Stimulated activated CD4-positive, alpha-beta T cell treated with anti-CD3 and anti-CD28 coated beads, Interleukin-15, amount 100 ng/mL, for 1 hour (primary cell): ENCODE measurements around the gene SLC35E1.
"Not testable (repeated sequence)": the region's sequence is repeated elsewhere in the genome, so short reads cannot be mapped to it uniquely, and the experiment has no call there.

ENCODE experiments used
- DNase-seq, 2 donors: peaks; one replicate each; pipeline ENCODE4 v3.0.0-alpha.2; 2020; ENCODE audit warnings: low read depth in 1 of 2, low spot score in 1 of 2

SLC35E1 gene

GRCh38 chr19:16524991-16525734, 47.1 kb downstream of the SLC35E1 start:
- no peak for DNase-seq

- no peak for DNase-seq
These were observed 49.4 kb downstream of the SLC35E1 start for GRCh38 chr19:16522559-16523377.

GRCh38 chr19:16521715-16522289, 50.4 kb downstream of the SLC35E1 start:
- DNase-seq = no peak

- no peak for DNase-seq
These were observed 51.1 kb downstream of the SLC35E1 start for GRCh38 chr19:16520986-16521624.

GRCh38 chr19:16520074-16520973, 51.9 kb downstream of the SLC35E1 start:
- DNase-seq = no peak

- DNase-seq = no peak
These were observed 53.0 kb downstream of the SLC35E1 start for GRCh38 chr19:16519230-16519687.

- DNase-seq = no peak
These were observed 53.6 kb downstream of the SLC35E1 start for GRCh38 chr19:16518483-16519229.

- no peak for DNase-seq
These were observed 54.2 kb downstream of the SLC35E1 start for GRCh38 chr19:16518061-16518460.

GRCh38 chr19:16516923-16517610, 55.1 kb downstream of the SLC35E1 start:
- DNase-seq = no peak

- no peak for DNase-seq
These were observed 55.8 kb downstream of the SLC35E1 start for GRCh38 chr19:16516381-16516780.

- DNase-seq = no peak
These were observed 57.7 kb downstream of the SLC35E1 start for GRCh38 chr19:16514383-16515019.

- DNase-seq = not testable (repeated sequence)
These were observed 59.6 kb downstream of the SLC35E1 start for GRCh38 chr19:16512611-16513010.

GRCh38 chr19:16509141-16510061, 62.8 kb downstream of the SLC35E1 start:
- DNase-seq = no peak

- DNase-seq = no peak
These were observed 63.7 kb downstream of the SLC35E1 start for GRCh38 chr19:16508546-16508945.

GRCh38 chr19:16506961-16507360, 65.3 kb downstream of the SLC35E1 start:
- DNase-seq = no peak

- DNase-seq = not testable (repeated sequence)
These were observed 66.1 kb downstream of the SLC35E1 start for GRCh38 chr19:16506161-16506560.

- DNase-seq = no peak
These were observed 67.9 kb downstream of the SLC35E1 start for GRCh38 chr19:16504271-16504670.
